ENCODE measurements around the gene AMBRA1.

GRCh38 chr11:46438211-46438610 is 155.6 kb downstream of the AMBRA1 start:
- TF ChIP-seq POLR2A (IDR thresholded peaks at IDR 0.05) (no peak), CTCF (IDR thresholded peaks at IDR 0.05) (no peak)

Data from breast epithelium (tissue), 3 donors.